ENCODE results near the gene RMDN3.

RMDN3 gene

GRCh38 chr15:40772014-40772413 is 17.0 kb upstream of the RMDN3 start:
- no peak for DNase-seq

- no peak for DNase-seq
Measured at GRCh38 chr15:40771242-40771641, 16.2 kb upstream of the RMDN3 start.

GRCh38 chr15:40770147-40770721 is 15.2 kb upstream of the RMDN3 start:
- DNase-seq = no peak

- DNase-seq = peak; percentile 87
Measured at GRCh38 chr15:40769274-40770146, 14.5 kb upstream of the RMDN3 start, which contains the start of gene C15orf62. Gene C15orf62 (plus strand): TSS chr15:40769980. CDS start chr15:40770496, 516 bp downstream.

- DNase-seq = no peak
Measured at GRCh38 chr15:40768521-40769273, 13.6 kb upstream of the RMDN3 start.

- DNase-seq = no peak
Measured at GRCh38 chr15:40767838-40768500, 12.9 kb upstream of the RMDN3 start.

- no peak for DNase-seq
Measured at GRCh38 chr15:40766906-40767837, 12.1 kb upstream of the RMDN3 start.

- DNase-seq = no peak
Measured at GRCh38 chr15:40766194-40766815, 11.3 kb upstream of the RMDN3 start.

- DNase-seq = no peak
Measured at GRCh38 chr15:40764629-40765103, 9.6 kb upstream of the RMDN3 start.

- peak; percentile 87 for DNase-seq
Measured at GRCh38 chr15:40763801-40764628, 9.0 kb upstream of the RMDN3 start, which contains the start of gene GCHFR. Gene GCHFR (plus strand): TSS chr15:40764068. CDS start chr15:40764181, 113 bp downstream.

- peak; percentile 76 for DNase-seq
Measured at GRCh38 chr15:40762919-40763800, 8.1 kb upstream of the RMDN3 start.

GRCh38 chr15:40759961-40760360 is 4.9 kb upstream of the RMDN3 start:
- DNase-seq = no peak

- DNase-seq = no peak
Measured at GRCh38 chr15:40756938-40757337, 1.9 kb upstream of the RMDN3 start.

- DNase-seq = no peak
Measured at GRCh38 chr15:40755812-40756208, 756 bp upstream of the RMDN3 start.

- peak; percentile 70 for DNase-seq
Measured at GRCh38 chr15:40754574-40754882, 526 bp downstream of the RMDN3 start.

GRCh38 chr15:40751745-40752144 is 3.3 kb downstream of the RMDN3 start:
- no peak for DNase-seq

GRCh38 chr15:40750885-40751284 is 4.2 kb downstream of the RMDN3 start:
- DNase-seq = no peak

- DNase-seq = no peak
Measured at GRCh38 chr15:40749151-40749630, 5.9 kb downstream of the RMDN3 start.
